Upper lobe of left lung (tissue), 6 donors: ENCODE results near the gene PRKN. TPM values are rescaled to one million over a fixed set of nuclear protein-coding genes. Genes with fewer than 3 reads are reported as not detected.
A peak's percentile ranks its signal among the peaks of the same experiment; 100 is the strongest.

Experiments used
- ATAC-seq, 2 donors: fragments of 200-7000 bp; cut with Tn5 transposase; one replicate each; pipeline ENCODE4 v1.9.1; 2022; ENCODE audit warnings: mild to moderate bottlenecking in 2 of 2, moderate library complexity in 2 of 2; ENCODE audit not compliant: low FRiP score in 2 of 2
- DNase-seq, 2 donors: peaks; one replicate each; pipeline ENCODE4 v3.0.0-alpha.2; 2019 to 2020
- H3K27ac ChIP-seq, 4 donors: fragments of 200-600 bp; sonication (generic); one replicate each; pipeline ENCODE4 v1.5.1; 2016 to 2019
- H3K27me3 ChIP-seq, 4 donors: fragments of 200-600 bp; sonication (generic); one replicate each; pipeline ENCODE4 v1.5.1; 2017 to 2019
- H3K36me3 ChIP-seq, 4 donors: fragments of 200-600 bp; sonication (generic); one replicate each; pipeline ENCODE4 v1.5.1; 2016 to 2019
- H3K4me1 ChIP-seq, 4 donors: fragments of 200-600 bp; sonication (generic); one replicate each; pipeline ENCODE4 v1.5.1; 2018 to 2019
- H3K4me3 ChIP-seq, 4 donors: fragments of 200-600 bp; sonication (generic); one replicate each; pipeline ENCODE4 v1.5.1; 2017 to 2019; ENCODE audit warnings: mild to moderate bottlenecking in 2 of 4, moderate library complexity in 1 of 4
- H3K9me3 ChIP-seq, 4 donors: fragments of 200-600 bp; sonication (generic); one replicate each; pipeline ENCODE4 v1.5.1; 2018 to 2019
- CTCF ChIP-seq, 6 experiments: fragments of 450-650 bp in 4 of 6; fragments of 200-600 bp in 2 of 6; sonication (generic) in 2 of 6; IDR thresholded peaks; one replicate each; pipeline ENCODE4 v1.5.1; 2016 to 2019; ENCODE audit warnings: antibody characterized with exemption in 6 of 6
- EP300 ChIP-seq, 4 donors: sonication (generic); formaldehyde crosslinking; IDR thresholded peaks; one replicate each; pipeline ENCODE4 v1.5.1; 2017; ENCODE audit warnings: antibody characterized with exemption in 4 of 4, control low read depth in 2 of 4
- POLR2A ChIP-seq, 4 donors: fragments of 450-650 bp; IDR thresholded peaks; one replicate each; pipeline ENCODE4 v1.5.1; 2016 to 2017; ENCODE audit warnings: antibody characterized with exemption in 4 of 4, mild to moderate bottlenecking in 2 of 4
- POLR2AphosphoS5 ChIP-seq, 2 donors: sonication (generic); formaldehyde crosslinking; IDR thresholded peaks; one replicate each; pipeline ENCODE4 v1.5.1; 2017; ENCODE audit warnings: antibody characterized with exemption in 2 of 2
- WGBS, 2 donors: methylation state at CpG; one replicate each; pipeline ENCODE4 v1.1.5; 2017 to 2018; 5-methylcytosine and 5-hydroxymethylcytosine counted together
- total RNA-seq, 6 donors: library from RNA; depleted of rRNA in 4 of 6; stranded (reverse); fragments of >200 nt in 4 of 6; gene quantifications; one replicate each; pipeline versions ENCODE4 v1.1.0 to v1.2.1, GENCODE V29; 2016 to 2021
- donor health status: DM: no; HTN: no; CAD: no; lungs with moderate emphysema.
- donor health status: DM: no; HTN: yes; CAD: no; lungs with severe emphysema.

PRKN gene
- total RNA-seq, 6 donors from 2014 or later, result 2.7 to 29.3 (median 5.5) TPM

DNA sequence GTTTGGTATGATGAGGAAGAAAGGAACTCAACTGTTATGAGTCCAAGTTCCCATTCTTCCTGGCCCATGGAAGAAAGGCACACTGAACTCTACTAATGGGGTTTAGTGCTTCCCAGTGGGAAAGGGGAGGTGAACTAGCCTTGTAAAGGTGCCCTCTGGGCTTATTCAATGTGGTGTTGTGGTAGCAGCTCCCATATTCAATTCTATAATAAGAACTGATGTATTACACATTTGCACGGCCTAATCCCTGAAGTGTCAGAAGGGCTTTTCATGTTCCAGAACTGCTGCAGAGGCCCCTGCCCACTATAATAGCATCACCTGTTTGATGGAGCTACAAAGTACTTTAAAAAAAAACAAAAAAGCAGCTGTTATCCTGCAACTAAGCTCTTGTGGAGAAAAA, 17.1 kb downstream of the PRKN start:
- H3K27ac ChIP-seq, result no peak overlapping the region
- no peak for DNase-seq

DNA sequence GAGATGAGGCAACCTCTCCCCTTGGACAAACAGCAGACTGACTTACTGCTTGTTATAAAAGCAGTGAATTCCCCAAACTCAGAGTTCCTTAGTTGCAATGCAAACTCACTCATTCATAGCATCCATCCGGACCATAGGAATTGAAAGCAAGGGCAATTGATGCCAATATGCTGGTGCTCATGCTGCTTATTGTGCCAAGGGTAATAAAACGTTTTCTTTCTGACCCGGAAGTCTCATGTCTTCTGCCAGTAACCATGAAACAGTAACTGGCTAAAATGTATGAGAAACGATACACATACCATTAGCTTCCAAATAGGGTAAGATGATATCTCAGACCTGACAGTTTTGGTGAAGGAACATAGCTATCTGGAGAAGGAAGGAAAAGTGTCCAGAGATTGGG, 18.1 kb downstream of the PRKN start:
- Histone ChIP-seq H3K9me3 (no peaks in the 10 kb centered on the region), H3K4me1 (peaks cover 0 to 4% (median 0%) of the 10 kb centered on the region in 4 donors), H3K4me3 (no peak overlapping the region), H3K27ac (no peak overlapping the region), H3K36me3 (no peaks in the 10 kb centered on the region), H3K27me3 (no peaks in the 10 kb centered on the region)
- ATAC-seq, result no peak
- 87 to 90% methylated on average over 4 of the region's 4 CpGs for WGBS, 2 donors
- TF ChIP-seq EP300 (IDR thresholded peaks at IDR 0.05) (no peak), CTCF (IDR thresholded peaks at IDR 0.05) (no peak), POLR2AphosphoS5 (IDR thresholded peaks at IDR 0.05) (no peak), POLR2A (IDR thresholded peaks at IDR 0.05) (no peak)
- DNase-seq, result no peak

More for the DNA sequence above, 17.1 kb downstream of the PRKN start:
- no peaks in the 10 kb centered on the region for H3K9me3 ChIP-seq
- TF ChIP-seq POLR2A (IDR thresholded peaks at IDR 0.05) (no peak), POLR2AphosphoS5 (IDR thresholded peaks at IDR 0.05) (no peak), CTCF (IDR thresholded peaks at IDR 0.05) (no peak), EP300 (IDR thresholded peaks at IDR 0.05) (no peak)
- H3K27me3 ChIP-seq, result no peaks in the 10 kb centered on the region
- H3K4me3 ChIP-seq, result no peak overlapping the region
- WGBS, 2 donors, result 91 to 100% methylated on average over 1 of the region's 1 CpG
- ATAC-seq, result no peak
- H3K4me1 ChIP-seq, result peaks cover 0 to 4% (median 0%) of the 10 kb centered on the region in 4 donors
- no peaks in the 10 kb centered on the region for H3K36me3 ChIP-seq

DNA sequence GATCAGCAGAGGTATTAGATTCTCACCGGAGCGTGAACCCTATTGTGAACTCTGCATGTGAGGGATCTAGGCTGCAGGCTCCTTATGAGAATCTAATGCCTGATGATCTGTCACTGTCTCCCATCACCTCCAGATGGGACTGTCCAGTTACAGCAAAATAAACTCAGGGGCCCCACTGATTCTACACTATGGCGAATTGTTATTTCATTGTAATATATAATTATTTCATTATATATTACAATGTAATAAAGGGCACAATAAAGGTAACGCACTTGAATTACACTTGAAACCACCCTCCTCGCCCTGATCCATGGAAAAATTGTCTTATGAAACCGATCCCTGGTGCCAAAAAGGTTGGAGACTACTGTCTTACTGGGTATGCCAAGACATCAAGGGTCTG, 18.6 kb downstream of the PRKN start:
- Histone ChIP-seq H3K9me3 (no peaks in the 10 kb centered on the region), H3K27me3 (no peaks in the 10 kb centered on the region), H3K36me3 (no peaks in the 10 kb centered on the region), H3K4me1 (peaks cover 0 to 4% (median 0%) of the 10 kb centered on the region in 4 donors), H3K4me3 (no peak overlapping the region), H3K27ac (no peak overlapping the region)
- DNase-seq, result no peak
- WGBS, 2 donors, result 96% methylated on average over 6 of the region's 6 CpGs
- no peak for TF ChIP-seq POLR2A (IDR thresholded peaks at IDR 0.05)
- no peak for TF ChIP-seq POLR2AphosphoS5 (IDR thresholded peaks at IDR 0.05)
- TF ChIP-seq EP300 (IDR thresholded peaks at IDR 0.05), result no peak
- no peak for TF ChIP-seq CTCF (IDR thresholded peaks at IDR 0.05)
- no peak for ATAC-seq

DNA sequence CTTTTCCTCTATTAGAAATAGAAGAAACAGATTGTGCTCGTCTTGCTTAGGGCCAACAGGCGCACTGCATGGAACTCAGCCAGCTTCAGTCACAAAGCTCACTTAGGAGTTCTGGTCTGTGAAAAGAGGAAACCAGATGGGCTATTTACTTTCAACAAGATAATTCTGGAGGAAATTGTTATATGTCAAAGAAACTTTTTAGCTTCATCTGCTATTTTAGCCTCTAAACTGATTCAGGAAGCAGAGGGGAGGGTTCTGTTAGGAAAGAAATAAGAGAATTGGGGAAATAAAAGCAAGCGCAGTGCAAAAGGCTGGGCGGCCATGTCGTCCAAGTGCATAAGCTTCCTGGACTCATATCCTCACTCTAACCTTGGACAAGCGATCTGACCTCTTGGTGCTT, 21.3 kb downstream of the PRKN start:
- ATAC-seq (peak in 1 of 2 donors; percentile 76), DNase-seq (peak in 1 of 2 donors; percentile 27)
- no peaks in the 10 kb centered on the region for H3K27me3 ChIP-seq
- H3K36me3 ChIP-seq, result no peaks in the 10 kb centered on the region
- H3K9me3 ChIP-seq, result no peaks in the 10 kb centered on the region
- 30 to 31% methylated on average over 6 of the region's 6 CpGs for WGBS, 2 donors
- TF ChIP-seq POLR2AphosphoS5 (IDR thresholded peaks at IDR 0.05) (no peak), CTCF (IDR thresholded peaks at IDR 0.05) (no peak), POLR2A (IDR thresholded peaks at IDR 0.05) (no peak), EP300 (IDR thresholded peaks at IDR 0.05) (no peak)
- H3K27ac ChIP-seq, result peak overlapping the region; percentile 10 to 62 (median 46)
- H3K4me1 ChIP-seq, result peaks cover 0 to 4% (median 0%) of the 10 kb centered on the region in 4 donors
- H3K4me3 ChIP-seq, result peak overlapping the region in 1 of 4 donors; percentile 20

DNA sequence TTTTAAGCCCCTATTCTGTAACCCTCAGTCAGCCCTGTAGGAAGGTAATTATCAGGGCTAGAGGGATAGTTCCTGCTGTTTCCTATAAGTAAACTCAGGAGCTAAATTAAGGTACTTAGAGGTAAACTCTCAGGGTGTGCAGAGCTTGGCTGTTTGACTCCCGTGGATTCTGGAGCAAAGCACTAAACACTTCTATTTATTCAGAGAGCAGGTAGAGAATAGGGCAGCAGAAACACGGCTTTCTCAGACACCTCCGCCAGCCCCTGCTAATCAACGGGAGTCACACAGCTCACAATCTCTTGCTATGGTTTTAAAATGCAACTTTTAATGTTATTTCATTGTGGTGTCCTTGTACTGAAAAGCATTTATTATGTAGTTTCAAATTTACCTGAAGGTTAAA, 21.8 kb downstream of the PRKN start:
- peak overlapping the region in 1 of 4 donors; percentile 62 for H3K27ac ChIP-seq
- H3K9me3 ChIP-seq, result no peaks in the 10 kb centered on the region
- 53 to 55% methylated on average over 4 of the region's 4 CpGs for WGBS, 2 donors
- DNase-seq (no peak), ATAC-seq (no peak)
- TF ChIP-seq CTCF (IDR thresholded peaks at IDR 0.05), result no peak
- no peak for TF ChIP-seq EP300 (IDR thresholded peaks at IDR 0.05)
- TF ChIP-seq POLR2A (IDR thresholded peaks at IDR 0.05), result no peak
- TF ChIP-seq POLR2AphosphoS5 (IDR thresholded peaks at IDR 0.05), result no peak
- H3K36me3 ChIP-seq, result no peaks in the 10 kb centered on the region
- peaks cover 0 to 4% (median 0%) of the 10 kb centered on the region in 4 donors for H3K4me1 ChIP-seq
- no peaks in the 10 kb centered on the region for H3K27me3 ChIP-seq
- no peak overlapping the region for H3K4me3 ChIP-seq
